HG03039 (cell line): ENCODE results near the gene ANAPC2.

Experiments used
- ATAC-seq: cut with Tn5 transposase; IDR thresholded peaks from one replicate; pipeline ENCODE4 v1.9.1; 2021; ENCODE audit warnings: mild to moderate bottlenecking, moderate library complexity; ENCODE audit not compliant: unreplicated experiment

Gene ANAPC2

DNA sequence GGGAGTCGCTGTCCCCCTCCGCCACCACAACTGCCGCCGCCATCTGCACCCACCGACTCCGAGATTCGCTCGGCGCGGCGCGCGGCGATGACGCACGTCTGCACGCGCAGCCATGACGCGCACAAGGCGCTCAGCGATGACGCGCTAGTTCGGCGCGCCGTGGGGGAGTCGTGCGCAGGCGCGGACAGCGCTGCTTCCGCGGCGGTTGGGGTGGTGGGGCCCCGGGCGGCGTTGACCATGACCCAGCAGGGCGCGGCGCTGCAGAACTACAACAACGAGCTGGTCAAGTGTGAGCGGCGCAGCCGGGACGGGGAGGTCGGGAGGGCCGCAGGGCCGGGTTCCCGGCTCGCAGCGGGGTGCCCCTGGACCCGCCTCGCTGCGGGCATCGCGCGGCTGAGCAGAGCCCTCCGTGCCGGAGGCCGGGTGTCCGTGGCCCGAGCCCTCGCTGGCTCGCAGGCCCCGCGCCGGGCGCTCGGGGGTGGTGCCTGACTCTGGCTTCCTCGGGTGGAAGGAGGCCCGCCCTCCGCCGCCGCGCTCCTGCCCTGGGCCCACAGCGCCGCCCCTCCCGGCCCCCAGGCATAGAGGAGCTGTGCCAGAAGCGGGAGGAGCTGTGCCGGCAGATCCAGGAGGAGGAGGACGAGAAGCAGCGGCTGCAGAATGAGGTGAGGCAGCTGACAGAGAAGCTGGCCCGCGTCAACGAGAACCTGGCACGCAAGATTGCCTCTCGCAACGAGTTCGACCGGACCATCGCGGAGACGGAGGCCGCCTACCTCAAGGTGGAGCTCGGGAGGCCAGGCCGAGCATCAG lies at the start of gene ANAPC2, which contains the start of gene SSNA1:
TSS of gene ANAPC2 (minus strand) at position 71 of the 807 bp plus-strand sequence. CDS start at position 43, 28 bp downstream.
TSS of gene SSNA1 (plus strand) at position 187 of the 807 bp plus-strand sequence. CDS start at position 238, 51 bp downstream.
- ATAC-seq: peak; percentile 68

GRCh38 chr9:137236936-137237421 lies 48.6 kb upstream of the ANAPC2 start:
- ATAC-seq: no peak

GRCh38 chr9:137236238-137236935 lies 48.0 kb upstream of the ANAPC2 start:
- no peak for ATAC-seq

DNA sequence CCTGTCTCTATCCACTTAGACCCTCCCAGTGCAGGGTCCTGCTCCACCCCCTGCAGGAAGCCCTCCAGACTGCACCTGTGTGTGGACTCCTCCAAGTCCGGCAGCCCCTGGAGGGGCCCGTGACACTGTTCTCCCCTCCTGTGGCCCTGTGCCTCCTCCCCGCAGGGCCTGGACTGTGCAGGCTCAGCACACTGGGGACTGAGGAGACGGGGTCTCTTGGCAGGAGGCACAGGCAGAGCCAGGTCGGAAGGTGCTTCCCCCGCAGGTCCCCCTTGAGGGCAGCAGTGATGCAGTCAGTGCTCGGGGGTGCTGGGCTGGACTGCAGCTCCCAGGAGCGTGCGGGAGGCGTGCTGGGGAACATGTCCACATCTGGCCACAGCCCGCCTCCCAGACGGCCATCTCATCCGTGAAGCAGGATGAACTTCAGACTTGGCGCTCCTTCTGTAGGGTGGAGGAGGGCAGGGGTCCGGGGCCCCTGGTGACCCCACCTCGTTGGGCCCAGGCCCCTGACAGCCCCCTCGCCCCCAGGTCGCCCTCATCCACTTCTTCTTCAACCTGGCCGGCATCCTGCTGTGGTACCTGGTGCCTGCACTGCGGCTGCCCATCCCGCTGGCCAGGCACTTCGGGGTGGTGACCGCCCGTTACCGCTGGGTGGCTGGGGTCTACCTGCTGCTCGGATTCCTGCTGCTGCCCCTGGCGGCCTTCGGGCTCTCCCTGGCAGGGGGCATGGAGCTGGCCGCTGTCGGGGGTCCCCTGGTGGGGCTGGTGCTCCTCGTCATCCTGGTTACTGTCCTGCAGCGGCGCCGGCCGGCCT lies 47.3 kb upstream of the ANAPC2 start:
- no peak for ATAC-seq

DNA sequence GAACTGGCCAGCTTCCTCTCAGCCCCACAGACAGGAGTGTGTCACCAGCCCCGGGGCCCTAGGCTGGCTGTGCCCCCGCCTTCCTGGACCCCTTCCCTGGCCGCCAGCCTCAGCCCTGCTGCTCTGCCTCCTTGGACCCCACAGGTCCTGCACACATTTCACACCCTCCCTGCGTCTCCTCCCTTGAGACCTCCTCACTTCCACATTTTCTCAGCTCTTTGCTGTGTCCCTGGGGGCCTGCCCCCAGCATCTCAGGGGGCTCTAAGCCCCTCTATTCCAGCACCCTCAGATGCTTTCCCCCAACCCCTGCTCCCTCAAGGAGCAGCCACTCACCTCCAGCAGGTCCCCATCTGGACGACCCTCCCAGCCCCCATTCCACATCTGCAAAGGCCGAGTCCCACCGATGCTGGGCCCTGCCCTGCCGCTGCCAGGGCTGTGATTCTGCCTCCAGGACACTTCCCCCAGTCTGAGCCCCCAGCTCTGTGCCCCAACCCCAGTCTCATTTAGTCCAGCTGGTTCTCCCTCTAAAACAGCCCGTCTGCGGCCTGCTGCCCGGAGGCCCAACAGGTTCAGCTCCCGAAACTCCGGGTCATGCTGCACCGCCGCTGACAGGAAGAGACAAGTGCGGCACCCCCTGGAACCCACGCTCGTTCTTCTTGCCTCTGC lies 46.5 kb upstream of the ANAPC2 start:
- no peak for ATAC-seq

DNA sequence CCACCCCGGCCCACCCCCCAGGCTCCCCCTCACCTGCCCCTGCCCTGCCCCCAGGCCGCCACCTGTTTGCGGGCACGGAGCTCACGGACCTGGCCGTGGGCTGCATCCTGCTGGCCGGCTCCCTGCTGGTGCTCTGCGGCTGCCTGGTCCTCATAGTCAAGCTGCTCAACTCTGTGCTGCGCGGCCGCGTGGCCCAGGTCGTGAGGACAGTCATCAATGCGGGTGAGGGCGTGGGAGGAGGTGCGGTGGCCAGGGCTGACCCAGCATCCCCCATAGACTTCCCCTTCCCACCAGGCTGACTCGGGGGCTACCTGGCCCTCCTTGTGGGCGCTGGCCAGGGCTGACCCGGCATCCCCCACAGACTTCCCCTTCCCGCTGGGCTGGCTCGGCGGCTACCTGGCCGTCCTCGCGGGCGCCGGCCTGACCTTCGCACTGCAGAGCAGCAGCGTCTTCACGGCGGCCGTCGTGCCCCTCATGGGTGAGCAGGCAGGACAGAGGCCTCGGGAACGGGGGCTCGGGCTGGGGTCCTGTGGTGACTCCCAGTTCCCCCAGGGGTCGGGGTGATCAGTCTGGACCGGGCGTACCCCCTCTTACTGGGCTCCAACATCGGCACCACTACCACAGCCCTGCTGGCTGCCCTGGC lies 45.8 kb upstream of the ANAPC2 start:
- no peak for ATAC-seq

- no peak for ATAC-seq
Measured at GRCh38 chr9:137233143-137233980, 45.0 kb upstream of the ANAPC2 start.

DNA sequence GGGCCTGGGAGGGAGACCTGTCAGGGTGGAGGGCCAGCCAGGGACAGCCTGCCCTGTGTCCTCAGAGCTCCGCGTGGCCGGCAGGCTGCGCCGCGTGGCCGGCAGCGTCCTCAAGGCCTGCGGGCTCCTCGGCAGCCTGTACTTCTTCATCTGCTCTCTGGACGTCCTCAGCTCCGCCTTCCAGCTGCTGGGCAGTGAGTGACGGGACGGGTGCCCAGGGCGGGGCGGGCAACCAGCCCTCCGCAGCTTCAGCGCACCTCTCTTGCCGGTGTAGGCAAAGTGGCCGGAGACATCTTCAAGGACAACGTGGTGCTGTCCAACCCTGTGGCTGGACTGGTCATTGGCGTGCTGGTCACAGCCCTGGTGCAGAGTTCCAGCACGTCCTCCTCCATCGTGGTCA lies 44.1 kb upstream of the ANAPC2 start:
- ATAC-seq: no peak

DNA sequence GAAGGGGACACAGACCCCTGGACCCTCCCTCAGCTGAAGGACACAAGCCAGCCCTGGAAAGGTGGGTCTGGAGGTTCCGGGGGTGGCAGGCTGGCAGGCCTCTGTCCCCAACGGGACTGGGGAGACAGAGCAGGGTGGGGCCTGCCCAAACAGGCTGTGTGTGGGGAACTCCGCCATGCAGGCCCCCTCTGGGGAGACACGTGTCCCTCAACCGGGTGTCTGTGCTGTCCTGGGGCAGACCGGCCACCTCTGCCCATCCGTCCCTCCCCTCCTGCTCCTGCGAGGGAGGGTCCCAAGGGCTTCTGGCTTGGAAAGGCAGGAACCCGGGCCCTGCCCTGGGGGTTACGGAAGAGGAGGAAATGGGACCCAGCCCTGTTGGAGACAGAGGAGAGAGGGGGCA lies 43.7 kb upstream of the ANAPC2 start:
- no peak for ATAC-seq

DNA sequence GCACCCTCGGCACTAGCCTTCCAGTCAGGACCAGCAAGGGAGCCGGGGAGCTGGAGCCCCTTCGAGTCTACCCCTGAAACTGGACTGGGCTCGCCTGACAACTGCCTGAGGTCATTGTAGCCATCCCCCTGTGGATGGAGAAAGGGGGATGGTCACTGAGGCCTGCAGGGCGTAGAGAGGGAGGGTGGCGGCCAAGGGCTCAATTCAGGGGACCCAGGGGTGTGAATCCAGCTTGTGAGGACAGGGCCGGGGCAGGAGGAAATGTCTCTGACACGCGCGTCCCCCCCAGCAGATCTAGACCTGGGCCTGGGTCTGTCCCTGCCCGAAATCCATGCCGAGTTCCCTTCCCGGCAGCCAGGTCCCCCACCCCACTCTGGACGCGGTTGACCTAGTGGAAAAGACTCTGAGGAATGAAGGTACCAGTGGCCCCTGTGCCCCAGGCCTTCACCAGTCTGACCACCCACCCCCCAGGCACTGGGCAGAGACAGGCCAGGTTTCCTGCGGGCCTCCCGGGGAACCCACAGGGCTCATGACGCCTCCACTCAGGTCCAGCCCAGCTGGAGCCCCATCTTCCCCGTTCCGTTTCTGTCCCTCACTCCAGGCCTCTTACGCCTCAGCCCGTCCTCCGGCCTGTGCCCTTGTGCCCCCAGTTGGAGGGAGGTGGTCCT lies 43.1 kb upstream of the ANAPC2 start:
- ATAC-seq: no peak

GRCh38 chr9:137230705-137231371 lies 42.5 kb upstream of the ANAPC2 start, which contains the start of gene SLC34A3:
TSS of gene SLC34A3 (plus strand) at chr9:137230901. CDS start at chr9:137231703, 802 bp downstream.
- ATAC-seq: no peak

DNA sequence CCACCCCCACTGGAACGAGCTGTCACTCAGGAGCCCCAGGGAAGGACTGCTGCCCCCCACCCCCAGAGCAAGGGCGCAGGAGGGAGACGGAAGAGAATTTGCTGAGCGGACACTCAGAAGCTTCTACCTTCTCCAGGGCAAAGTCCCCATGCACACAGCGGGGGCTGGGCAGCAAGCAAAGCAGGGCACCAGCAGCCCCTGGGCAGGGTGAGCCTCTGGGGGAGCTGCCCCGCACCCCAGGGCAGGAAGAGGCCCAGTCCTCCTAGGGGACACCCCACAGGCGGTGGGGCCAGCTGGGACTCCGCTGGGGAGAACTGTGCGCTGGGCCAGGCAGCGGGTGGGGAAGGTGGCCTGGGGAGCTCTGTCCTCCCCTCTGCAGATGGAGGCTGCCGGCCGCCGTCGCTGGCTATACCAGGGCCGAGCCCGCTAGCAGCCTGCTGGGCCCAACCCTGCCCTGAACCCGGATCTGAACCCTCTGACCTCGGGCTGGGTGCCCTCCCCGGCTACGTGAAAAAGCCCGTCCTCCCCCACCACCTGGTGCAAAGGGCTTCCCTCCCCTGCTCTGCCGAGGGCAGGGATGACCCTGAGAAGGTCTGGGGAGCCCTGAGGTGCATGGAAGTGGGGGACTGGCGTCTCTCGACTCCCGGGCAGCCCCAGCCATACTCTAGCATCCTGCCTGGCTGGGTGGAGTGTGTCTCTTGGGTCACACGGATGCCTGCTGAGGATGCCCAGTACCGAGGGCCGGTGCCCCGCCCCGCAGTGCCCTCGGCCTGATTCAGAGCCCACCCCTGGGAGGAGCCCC lies 41.7 kb upstream of the ANAPC2 start:
- ATAC-seq: no peak

DNA sequence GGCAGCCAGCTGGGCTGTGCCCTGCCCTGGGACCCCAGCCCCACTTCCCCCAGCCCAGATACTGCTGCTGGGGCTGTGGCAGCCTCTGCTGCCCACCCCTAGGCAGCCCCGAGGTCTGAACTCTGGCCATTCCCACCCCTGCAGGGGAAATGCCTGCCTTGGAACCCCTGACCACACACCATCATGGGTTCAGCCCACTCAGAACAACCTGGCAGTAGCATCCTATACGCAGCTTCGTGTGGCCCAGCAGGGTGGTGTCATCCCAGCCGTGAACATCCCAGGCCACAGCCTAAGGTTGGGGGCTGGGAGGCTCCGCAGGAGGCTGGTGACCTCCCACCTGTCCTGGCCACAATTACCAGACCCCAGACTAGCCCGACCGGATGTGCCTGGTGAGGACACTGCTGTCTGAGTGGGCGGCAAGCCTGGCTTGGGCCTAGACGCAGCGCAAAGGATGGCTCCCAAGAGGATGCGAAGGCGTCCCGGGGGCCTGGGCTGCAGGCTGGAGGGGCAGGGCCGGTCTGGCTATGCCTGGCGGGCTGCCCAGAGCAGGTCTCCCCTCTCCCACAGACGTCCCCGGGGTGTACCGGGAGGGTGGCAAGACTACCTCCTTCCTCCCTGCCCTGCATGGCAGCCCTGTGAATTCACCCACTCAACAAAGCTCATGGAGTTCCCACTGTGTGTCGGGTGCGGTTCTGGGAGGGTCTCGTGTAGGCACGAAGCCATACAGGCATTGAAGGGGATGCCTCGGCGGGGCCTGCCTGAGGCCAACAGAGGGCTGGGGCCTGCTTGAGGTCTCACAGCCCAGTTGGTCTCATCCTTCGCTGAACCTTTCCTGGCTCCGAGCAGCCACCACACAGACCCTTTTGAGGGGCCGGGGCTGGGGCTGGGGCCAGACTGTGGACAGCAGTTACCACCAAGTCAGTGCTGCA lies 40.9 kb upstream of the ANAPC2 start:
- no peak for ATAC-seq

- ATAC-seq: no peak
Measured at GRCh38 chr9:137228506-137228967, 40.2 kb upstream of the ANAPC2 start.

DNA sequence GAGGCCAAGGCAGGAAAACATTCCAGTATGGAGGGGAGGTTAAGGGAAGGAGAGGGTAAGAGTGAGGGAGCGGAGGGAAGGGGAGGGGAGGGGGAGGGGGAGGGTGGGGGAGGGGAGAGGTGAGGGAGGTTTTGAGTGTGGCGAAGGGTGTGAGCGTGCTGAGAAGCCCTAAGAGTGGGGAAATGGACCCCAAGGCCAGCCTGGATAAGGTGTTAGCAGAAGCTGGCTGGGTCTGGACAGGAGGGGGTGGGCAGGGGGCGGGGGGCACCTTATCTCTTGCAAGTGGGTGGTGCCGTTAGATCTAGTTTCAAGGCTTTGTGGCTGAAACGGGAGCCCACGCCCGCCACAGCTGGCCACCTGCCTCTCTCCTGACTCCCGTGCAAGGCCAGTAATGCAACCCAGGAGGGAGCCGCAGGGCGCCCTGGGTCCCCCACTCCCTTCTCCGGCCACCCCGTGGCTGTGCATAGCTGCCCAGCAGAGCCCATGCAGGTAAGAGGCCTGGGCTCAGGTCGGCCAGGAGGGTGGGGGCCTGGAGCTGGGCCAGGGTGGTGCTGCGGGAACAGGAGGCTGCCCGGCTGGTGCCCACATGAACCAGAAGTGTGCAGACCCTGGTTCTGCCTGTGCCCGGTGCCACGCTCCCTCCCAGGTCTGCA lies 39.6 kb upstream of the ANAPC2 start:
- no peak for ATAC-seq
